ENCODE measurements around the gene SCMH1.

DNA sequence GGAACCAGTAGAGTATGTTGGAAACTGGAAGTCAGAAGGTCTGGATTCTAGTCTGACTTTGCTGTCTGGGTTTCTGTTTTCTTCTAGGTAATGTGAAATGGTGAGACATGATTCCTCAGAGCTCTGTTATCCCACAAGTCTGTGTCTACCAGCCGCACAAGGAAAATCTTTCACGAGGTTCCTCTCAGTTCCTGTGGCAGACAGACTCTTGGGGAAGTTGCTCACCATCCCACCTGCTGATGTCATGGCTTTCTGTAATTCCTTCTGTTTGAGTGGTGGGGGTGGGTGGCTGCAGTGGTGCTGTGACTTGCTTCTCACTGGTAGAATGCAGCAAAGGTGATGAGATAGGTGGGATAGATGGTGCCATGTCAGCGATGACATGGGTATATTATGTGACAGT lies 17.1 kb upstream of the SCMH1 start:
- no peak for TF ChIP-seq MAX (IDR thresholded peaks at IDR 0.05)
- TF ChIP-seq, protein P1, sequence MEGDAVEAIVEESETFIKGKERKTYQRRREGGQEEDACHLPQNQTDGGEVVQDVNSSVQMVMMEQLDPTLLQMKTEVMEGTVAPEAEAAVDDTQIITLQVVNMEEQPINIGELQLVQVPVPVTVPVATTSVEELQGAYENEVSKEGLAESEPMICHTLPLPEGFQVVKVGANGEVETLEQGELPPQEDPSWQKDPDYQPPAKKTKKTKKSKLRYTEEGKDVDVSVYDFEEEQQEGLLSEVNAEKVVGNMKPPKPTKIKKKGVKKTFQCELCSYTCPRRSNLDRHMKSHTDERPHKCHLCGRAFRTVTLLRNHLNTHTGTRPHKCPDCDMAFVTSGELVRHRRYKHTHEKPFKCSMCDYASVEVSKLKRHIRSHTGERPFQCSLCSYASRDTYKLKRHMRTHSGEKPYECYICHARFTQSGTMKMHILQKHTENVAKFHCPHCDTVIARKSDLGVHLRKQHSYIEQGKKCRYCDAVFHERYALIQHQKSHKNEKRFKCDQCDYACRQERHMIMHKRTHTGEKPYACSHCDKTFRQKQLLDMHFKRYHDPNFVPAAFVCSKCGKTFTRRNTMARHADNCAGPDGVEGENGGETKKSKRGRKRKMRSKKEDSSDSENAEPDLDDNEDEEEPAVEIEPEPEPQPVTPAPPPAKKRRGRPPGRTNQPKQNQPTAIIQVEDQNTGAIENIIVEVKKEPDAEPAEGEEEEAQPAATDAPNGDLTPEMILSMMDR (IDR thresholded peaks at IDR 0.05; ENCODE audit: low read depth, low read length, missing input control): no peak
- TF ChIP-seq REST (IDR thresholded peaks at IDR 0.05): no peak
- TF ChIP-seq GABPA (IDR thresholded peaks at IDR 0.05 in 1 of 2, conservative IDR thresholded peaks at IDR 0.05 in 1 of 2): no peak
